ENCODE measurements around the gene CLEC2L. TPM values are rescaled to one million over a fixed set of nuclear protein-coding genes. Genes with fewer than 3 reads are reported as not detected.

CLEC2L gene
- total and polyA plus RNA-seq, 2 of the 8 experiments (the other 6 are each of a cell fraction or from before 2014, with no cell fraction given) = 0.20 to 1.9 TPM

- no peak for TF ChIP-seq CHD7 (IDR thresholded peaks at IDR 0.05; ENCODE audit: insufficient replicate concordance, low read length)
- no peak for TF ChIP-seq NANOG (IDR thresholded peaks at IDR 0.05; ENCODE audit: insufficient read depth, low read depth, low read length, poor library complexity, severe bottlenecking)
- TF ChIP-seq CBX5 (IDR thresholded peaks at IDR 0.05; ENCODE audit: low read depth, low read length) = no peak
- no peak for TF ChIP-seq JUN (IDR thresholded peaks at IDR 0.05; ENCODE audit: low read depth, low read length)
- TF ChIP-seq EGR1 (IDR thresholded peaks at IDR 0.05; ENCODE audit: borderline replicate concordance, low read depth, low read length) = no peak
- no peak for TF ChIP-seq CEBPB (IDR thresholded peaks at IDR 0.05; ENCODE audit: low read depth, low read length)
- TF ChIP-seq CTCF (IDR thresholded peaks at IDR 0.05; ENCODE audit: control extremely low read depth in 1 of 3, insufficient read depth in 1 of 3, low read depth in 1 of 3, low read length in 3 of 3) = no peak
Measured at GRCh38 chr7:139509535-139509934, 13.9 kb upstream of the CLEC2L start (continued).

Measured in H1 (cell line).